ENCODE measurements around the gene CYP3A7.

The CYP3A7 gene

GRCh38 chr7:99733448-99733847, 1.5 kb downstream of the CYP3A7 start:
- Mint-ChIP-seq H3K27ac (no peak overlapping the region), H3K4me1 (no peaks in the 10 kb centered on the region), H3K9me3 (no peaks in the 10 kb centered on the region), H3K36me3 (ENCODE audit: low read depth) (no peaks in the 10 kb centered on the region), H3K4me3 (no peak overlapping the region), H3K27me3 (ENCODE audit: low read depth, poor library complexity) (peaks cover 11% of the 10 kb centered on the region)
- TF ChIP-seq CTCF (IDR thresholded peaks at IDR 0.05), result peak; percentile 36
- DNase-seq, result peak; percentile 5

DNA sequence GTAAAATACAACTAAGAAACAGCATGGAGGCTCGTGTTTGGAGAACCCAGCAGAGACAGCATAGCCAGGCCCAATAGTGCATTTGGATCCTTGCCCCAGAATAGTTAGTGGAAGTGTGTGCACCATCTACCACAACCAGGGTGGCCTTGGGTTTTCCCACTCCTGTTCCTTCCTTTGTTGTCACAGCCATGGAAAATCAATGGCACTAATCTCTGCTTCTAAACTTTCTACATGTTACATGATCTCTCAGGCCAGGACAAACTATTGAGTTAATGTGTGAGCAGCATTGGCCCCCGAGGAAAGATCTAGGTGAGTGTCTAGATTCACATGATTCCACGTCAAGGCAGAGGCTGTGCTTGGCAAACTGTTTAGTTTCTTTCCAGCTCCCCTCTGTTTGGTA, 2.0 kb downstream of the CYP3A7 start:
- DNase-seq, result no peak
- TF ChIP-seq CTCF (IDR thresholded peaks at IDR 0.05), result no peak
- H3K9me3 Mint-ChIP-seq, result no peaks in the 10 kb centered on the region
- H3K36me3 Mint-ChIP-seq (ENCODE audit: low read depth), result no peaks in the 10 kb centered on the region
- H3K27me3 Mint-ChIP-seq (ENCODE audit: low read depth, poor library complexity), result peaks cover 11% of the 10 kb centered on the region
- H3K4me3 Mint-ChIP-seq, result no peak overlapping the region
- H3K4me1 Mint-ChIP-seq, result no peaks in the 10 kb centered on the region
- no peak overlapping the region for H3K27ac Mint-ChIP-seq

GRCh38 chr7:99731638-99732374, 3.2 kb downstream of the CYP3A7 start:
- no peak for TF ChIP-seq CTCF (IDR thresholded peaks at IDR 0.05)
- Mint-ChIP-seq H3K27ac (no peak overlapping the region), H3K4me1 (no peaks in the 10 kb centered on the region), H3K27me3 (ENCODE audit: low read depth, poor library complexity) (peaks cover 11% of the 10 kb centered on the region), H3K9me3 (no peaks in the 10 kb centered on the region), H3K4me3 (no peak overlapping the region), H3K36me3 (ENCODE audit: low read depth) (no peaks in the 10 kb centered on the region)
- no peak for DNase-seq

GRCh38 chr7:99730992-99731391, 4.0 kb downstream of the CYP3A7 start:
- no peak overlapping the region for H3K4me3 Mint-ChIP-seq
- TF ChIP-seq CTCF (IDR thresholded peaks at IDR 0.05), result no peak
- peaks cover 9% of the 10 kb centered on the region for H3K27me3 Mint-ChIP-seq (ENCODE audit: low read depth, poor library complexity)
- H3K4me1 Mint-ChIP-seq, result no peaks in the 10 kb centered on the region
- no peaks in the 10 kb centered on the region for H3K9me3 Mint-ChIP-seq
- H3K36me3 Mint-ChIP-seq (ENCODE audit: low read depth), result no peaks in the 10 kb centered on the region
- DNase-seq, result no peak
- H3K27ac Mint-ChIP-seq, result no peak overlapping the region

GRCh38 chr7:99730238-99730810, 4.7 kb downstream of the CYP3A7 start:
- Mint-ChIP-seq H3K4me3 (no peak overlapping the region), H3K36me3 (ENCODE audit: low read depth) (no peaks in the 10 kb centered on the region), H3K9me3 (no peaks in the 10 kb centered on the region), H3K4me1 (no peaks in the 10 kb centered on the region), H3K27me3 (ENCODE audit: low read depth, poor library complexity) (peaks cover 4% of the 10 kb centered on the region), H3K27ac (no peak overlapping the region)
- no peak for TF ChIP-seq CTCF (IDR thresholded peaks at IDR 0.05)
- DNase-seq, result no peak
